GM19239 (cell line): ENCODE measurements around the gene TICRR.

Experiments
- DNase-seq: peaks from one replicate; pipeline ENCODE4 v3.0.0; 2011; ENCODE audit warnings: low spot score; ENCODE audit not compliant: insufficient read length
- FAIRE-seq: peaks from 2 replicates; lab custom pipeline; 2011; peaks lifted over from hg19 to GRCh38; lab: Jason Lieb, UNC

TICRR gene

DNA sequence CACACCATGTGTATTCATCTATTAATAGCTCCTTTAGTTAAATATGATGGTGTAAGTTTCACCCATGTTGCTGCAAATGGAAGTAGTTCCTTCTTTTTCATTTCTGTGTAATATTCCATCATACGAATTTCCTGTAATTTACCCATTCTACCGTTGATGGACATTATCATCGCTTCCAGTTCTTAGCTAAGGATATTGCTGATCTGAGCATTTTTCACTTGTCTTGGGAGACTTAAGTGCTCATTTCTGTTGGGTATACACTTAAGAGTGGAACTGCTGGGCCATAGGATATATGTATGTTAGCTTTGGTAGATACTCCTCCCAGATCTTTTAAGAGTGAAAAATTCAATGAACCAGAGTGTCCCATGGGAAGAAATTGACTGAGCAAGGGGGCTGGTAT, 92.9 kb downstream of the TICRR start:
- FAIRE-seq (no peak), DNase-seq (no peak)

DNA sequence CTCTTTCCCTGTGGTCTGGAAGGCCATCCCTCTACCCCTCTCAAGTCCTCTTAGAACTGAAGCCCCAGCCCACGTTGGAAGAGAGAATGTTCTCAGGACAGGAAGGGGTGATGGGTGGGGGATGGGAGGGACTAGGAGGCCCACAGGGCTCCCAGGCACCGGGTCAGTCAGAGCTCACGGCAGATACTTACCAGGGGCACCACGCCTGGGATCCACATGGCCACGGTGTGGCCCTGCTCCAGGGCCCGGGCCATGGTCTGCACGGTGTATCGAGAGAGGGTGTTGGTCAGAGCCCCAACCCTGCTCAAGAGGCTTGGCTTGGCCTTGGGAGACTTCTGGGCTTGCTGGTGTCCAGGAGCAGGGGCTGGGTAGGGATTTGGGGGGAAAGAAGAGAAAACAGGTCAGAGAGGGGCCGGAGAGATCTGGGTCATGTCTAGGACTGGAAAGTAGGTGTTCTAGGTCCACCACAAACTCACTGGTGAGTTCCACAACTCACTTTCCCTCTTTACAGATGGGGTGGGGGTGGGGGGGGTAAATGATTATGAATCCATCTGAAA, 94.1 kb downstream of the TICRR start:
- DNase-seq (no peak), FAIRE-seq (no peak)

DNA sequence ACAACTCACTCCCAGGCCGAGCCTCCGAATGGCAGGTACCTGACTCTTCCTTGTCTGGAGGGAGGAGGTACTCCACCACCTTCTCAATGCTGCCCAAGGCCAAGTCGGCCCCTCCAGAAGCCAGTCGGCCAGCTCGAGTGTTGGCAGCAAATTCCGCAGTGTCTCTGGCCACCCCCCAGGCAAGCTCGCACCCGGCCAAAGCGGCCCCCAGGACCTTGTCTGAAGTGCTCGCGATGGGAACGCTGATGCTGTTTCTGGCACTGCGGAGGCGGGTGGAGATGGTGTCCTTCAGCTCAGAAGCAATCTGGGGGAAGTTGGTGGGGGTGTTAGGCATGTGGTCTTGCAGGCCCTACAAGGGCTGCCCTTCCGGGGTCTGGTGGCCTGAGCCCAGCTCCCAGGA, 94.7 kb downstream of the TICRR start:
- FAIRE-seq (no peak), DNase-seq (no peak)

DNA sequence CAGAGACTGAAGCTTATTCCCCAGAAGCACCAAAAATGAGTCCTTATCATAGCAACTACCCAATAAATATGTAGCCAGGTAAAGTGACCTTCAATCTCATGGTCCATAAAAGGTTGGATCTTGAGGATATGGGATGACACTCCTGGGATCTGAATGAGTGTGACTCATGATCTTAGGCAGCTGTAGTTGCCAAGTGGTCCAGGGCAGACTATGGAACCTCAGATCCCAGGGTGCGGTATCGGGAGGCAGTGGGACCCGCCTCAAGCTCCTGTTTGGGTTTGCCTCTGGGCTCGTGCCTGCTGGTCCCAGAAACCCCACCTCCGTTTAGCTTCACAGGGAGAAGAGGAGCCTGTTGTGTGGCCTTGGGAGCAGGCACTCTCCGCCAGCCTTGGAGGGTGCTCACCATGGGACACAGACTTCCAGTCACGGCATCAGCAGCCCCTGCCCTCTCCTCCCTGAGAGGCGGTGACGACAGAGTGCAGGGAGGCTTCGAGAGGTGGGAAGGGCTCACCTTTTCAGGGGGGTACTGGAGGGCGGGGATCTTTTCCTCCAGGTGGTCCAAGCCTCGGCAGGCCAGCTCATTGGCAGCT, 95.8 kb downstream of the TICRR start:
- DNase-seq (no peak), FAIRE-seq (no peak)

- FAIRE-seq (no peak), DNase-seq (no peak)
These were observed 96.4 kb downstream of the TICRR start for GRCh38 chr15:89671687-89672086.

- DNase-seq (no peak), FAIRE-seq (no peak)
These were observed 97.2 kb downstream of the TICRR start for GRCh38 chr15:89672221-89673164.

DNA sequence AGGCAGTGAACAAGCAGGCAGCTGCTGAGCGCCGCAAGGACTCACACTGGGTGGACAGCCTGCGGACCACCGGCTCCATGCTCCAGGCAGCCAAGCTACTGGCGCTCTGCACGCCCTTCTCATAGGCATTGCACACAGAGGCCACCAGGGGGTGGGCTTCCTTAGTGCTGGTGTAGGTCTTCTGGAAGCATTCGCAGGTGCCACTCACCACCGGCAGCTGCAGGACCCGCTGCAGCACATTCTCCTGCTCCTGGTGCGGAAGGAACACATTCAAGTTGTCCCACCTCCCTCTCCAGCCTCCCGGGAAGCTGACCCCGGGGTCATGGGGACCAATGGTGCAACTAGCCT, 97.9 kb downstream of the TICRR start:
- no peak for DNase-seq
- FAIRE-seq = no peak

DNA sequence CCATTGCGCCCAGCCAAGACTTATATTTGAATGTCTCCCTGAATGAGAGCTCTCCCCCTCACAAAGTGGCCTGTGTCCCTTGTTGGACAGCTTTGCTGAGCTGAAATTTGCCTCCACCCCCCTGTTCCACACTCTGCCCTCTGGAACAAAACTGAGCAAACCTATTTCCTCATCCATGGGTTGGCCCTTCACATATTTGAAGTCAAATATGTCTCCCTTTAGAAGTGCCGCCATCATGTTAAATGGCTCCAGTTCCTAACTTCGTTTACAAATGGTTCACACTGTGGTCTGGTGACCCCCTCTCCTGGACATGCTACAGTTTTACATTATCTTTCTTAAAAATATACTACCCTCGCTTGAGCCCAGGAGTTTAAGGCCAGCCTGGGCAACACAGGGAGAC, 99.3 kb downstream of the TICRR start:
- DNase-seq (no peak), FAIRE-seq (no peak)

- FAIRE-seq (no peak), DNase-seq (no peak)
These were observed 100.3 kb downstream of the TICRR start for GRCh38 chr15:89675606-89676005.

DNA sequence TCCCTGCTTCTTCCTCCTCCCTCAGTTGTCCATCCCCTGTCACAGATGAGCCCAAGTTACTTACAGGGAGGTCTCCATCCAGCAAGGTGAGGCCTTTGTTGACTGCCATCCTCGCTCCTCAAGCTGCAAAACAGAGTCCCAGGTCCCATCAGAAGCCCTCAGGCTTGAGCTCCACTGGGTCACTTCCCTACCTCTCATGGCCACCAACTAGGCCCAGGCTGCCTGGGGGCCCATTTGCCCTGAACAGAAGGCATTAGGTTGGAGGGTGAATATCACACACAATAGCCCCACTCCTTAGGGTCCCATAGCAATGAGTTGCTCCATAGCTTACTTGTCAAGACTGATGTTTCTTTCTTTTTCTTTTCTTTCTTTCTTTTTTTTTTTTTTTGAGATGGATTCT, 102.1 kb downstream of the TICRR start:
- no peak for FAIRE-seq
- no peak for DNase-seq
